GM12891 (cell line): ENCODE results near the gene CHRNA4.

Experiments
- DNase-seq: peaks from one replicate; pipeline ENCODE4 v3.0.0; 2011; ENCODE audit warnings: low spot score; ENCODE audit not compliant: insufficient read length
- FAIRE-seq: peaks from 2 replicates; lab custom pipeline; 2011; peaks lifted over from hg19 to GRCh38; lab: Jason Lieb, UNC
- PAX5 ChIP-seq: IDR thresholded peaks from 2 replicates; pipeline ENCODE4 v1.6.1; 2011; ENCODE audit warnings: low read length, moderate library complexity, mild to moderate bottlenecking; ENCODE audit not compliant: insufficient read depth, severe bottlenecking
- POLR2A ChIP-seq: IDR thresholded peaks from 2 replicates; pipeline ENCODE4 v1.6.1; 2011; ENCODE audit warnings: low read depth, low read length, control low read depth
- POLR2AphosphoS5 ChIP-seq: IDR thresholded peaks from 2 replicates; pipeline ENCODE4 v1.6.1; 2011; ENCODE audit warnings: low read depth, low read length, control low read depth
- POU2F2 ChIP-seq: IDR thresholded peaks from 2 replicates; pipeline ENCODE4 v1.6.1; 2011; ENCODE audit warnings: low read depth, mild to moderate bottlenecking, control low read depth, low read length, moderate library complexity
- SPI1 ChIP-seq: IDR thresholded peaks from 2 replicates; pipeline ENCODE4 v1.6.1; 2011; ENCODE audit warnings: low read depth, low read length, control low read depth
- TAF1 ChIP-seq: IDR thresholded peaks from 2 replicates; pipeline ENCODE4 v1.6.1; 2011; ENCODE audit warnings: low read depth, low read length, control low read depth

CHRNA4 gene

GRCh38 chr20:63315731-63316491 is 45.2 kb downstream of the CHRNA4 start:
- FAIRE-seq (no peak), DNase-seq (no peak)
- no peak for TF ChIP-seq PAX5
- TF ChIP-seq POU2F2 = no peak
- no peak for TF ChIP-seq POLR2AphosphoS5
- TF ChIP-seq POLR2A = no peak
- no peak for TF ChIP-seq SPI1
- TF ChIP-seq TAF1 = no peak

GRCh38 chr20:63315240-63315689 is 45.9 kb downstream of the CHRNA4 start:
- TF ChIP-seq PAX5 (no peak), POLR2A (no peak), POLR2AphosphoS5 (no peak), POU2F2 (no peak), SPI1 (no peak), TAF1 (no peak)
- DNase-seq (no peak), FAIRE-seq (no peak)

- DNase-seq (no peak), FAIRE-seq (no peak)
- TF ChIP-seq POU2F2 (no peak), POLR2AphosphoS5 (no peak), SPI1 (no peak), PAX5 (no peak), TAF1 (no peak), POLR2A (no peak)
Measured at GRCh38 chr20:63314566-63315239, 46.4 kb downstream of the CHRNA4 start.

GRCh38 chr20:63314015-63314471 is 47.1 kb downstream of the CHRNA4 start:
- TF ChIP-seq SPI1 (no peak), POLR2AphosphoS5 (no peak), POLR2A (no peak), PAX5 (no peak), TAF1 (no peak)
- FAIRE-seq (no peak), DNase-seq (no peak)

- TF ChIP-seq SPI1 (no peak), POLR2AphosphoS5 (no peak), POLR2A (no peak), PAX5 (no peak), TAF1 (no peak), POU2F2 (no peak)
- DNase-seq = no peak
- no peak for FAIRE-seq
Measured at GRCh38 chr20:63313349-63314014, 47.7 kb downstream of the CHRNA4 start.

- FAIRE-seq (no peak), DNase-seq (no peak)
- TF ChIP-seq PAX5 (no peak), POLR2AphosphoS5 (no peak), SPI1 (no peak), POLR2A (no peak), POU2F2 (no peak), TAF1 (no peak)
Measured at GRCh38 chr20:63312690-63313348, 48.3 kb downstream of the CHRNA4 start.

- FAIRE-seq = no peak
- no peak for DNase-seq
Measured at GRCh38 chr20:63312273-63312672, 48.9 kb downstream of the CHRNA4 start.

GRCh38 chr20:63311833-63312243 is 49.3 kb downstream of the CHRNA4 start:
- no peak for DNase-seq
- FAIRE-seq = no peak
- no peak for TF ChIP-seq POLR2AphosphoS5
- no peak for TF ChIP-seq POLR2A

More at GRCh38 chr20:63312273-63312672, 48.9 kb downstream of the CHRNA4 start:
- TF ChIP-seq TAF1 (no peak), PAX5 (no peak), SPI1 (no peak), POU2F2 (no peak), POLR2AphosphoS5 (no peak), POLR2A (no peak)
